ENCODE measurements around the gene GPR37L1.
A peak's percentile ranks its signal among the peaks of the same experiment; 100 is the strongest.
"Not testable (repeated sequence)": the region's sequence is repeated elsewhere in the genome, so short reads cannot be mapped to it uniquely, and the experiment has no call there.

GPR37L1 gene

DNA sequence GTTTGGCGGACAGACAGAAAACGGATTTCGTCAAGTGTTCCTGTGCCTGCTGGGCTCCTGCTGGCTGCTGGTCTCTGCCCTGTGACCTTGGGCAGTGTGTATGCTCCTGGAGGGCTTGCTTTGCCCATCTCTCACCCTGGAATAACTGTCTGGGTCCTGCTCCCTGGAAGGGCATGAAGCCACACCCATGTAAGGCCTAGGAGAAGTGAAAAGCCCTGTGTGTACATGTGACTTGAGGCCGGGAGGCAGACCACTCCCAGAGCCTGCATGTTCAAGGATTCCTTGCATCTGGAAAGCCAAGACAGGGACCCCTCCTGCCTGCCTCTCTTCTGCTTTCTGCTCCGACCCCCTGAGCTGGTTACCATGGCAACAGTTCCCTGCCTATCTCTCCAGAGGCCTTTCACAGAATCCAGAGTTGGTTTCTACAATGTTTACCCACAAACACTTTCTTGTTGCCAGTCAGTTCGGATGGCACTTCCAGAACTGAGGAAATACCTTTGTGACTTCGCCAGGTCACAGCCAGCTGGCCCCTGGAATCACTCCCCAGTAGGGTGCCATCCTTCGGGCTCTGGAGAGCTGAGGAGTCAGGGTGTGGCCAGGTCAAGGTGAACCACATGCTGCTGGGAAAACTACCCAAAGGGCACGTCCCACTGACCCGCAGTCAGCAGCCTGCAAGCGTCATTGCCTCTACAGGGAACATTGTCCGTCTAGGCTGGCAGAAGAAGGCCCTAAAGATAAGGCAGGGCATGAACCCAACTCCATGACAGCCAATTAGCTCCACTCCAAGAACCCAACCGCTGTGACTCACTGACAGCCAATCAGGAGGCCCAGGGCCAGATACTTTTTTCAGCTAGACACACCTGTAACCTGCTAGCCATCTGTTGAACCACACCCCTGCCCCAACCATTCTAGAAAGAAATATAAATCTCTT lies 14.7 kb upstream of the GPR37L1 start:
- no peak for DNase-seq (ENCODE audit: low spot score)

DNA sequence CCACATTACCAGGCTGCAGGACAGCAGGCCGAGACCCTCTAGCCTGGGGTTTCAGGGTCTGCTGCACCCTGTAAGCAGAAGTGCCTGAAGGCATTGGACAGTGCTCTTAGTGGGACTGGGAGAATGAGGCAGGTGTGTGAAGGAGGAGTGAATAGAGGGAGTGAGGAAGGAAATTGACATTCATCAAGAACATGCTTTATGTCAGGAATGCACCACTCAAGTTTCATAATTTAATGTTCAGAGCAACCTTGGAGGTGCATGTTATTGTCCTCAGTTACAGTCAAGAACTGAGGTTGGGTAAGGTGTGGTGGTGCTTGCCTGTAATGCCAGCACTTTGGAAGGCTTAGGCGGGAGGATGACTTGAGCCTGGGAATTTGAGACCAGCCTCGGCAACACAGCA lies 11.7 kb upstream of the GPR37L1 start:
- no peak for DNase-seq (ENCODE audit: low spot score)

DNA sequence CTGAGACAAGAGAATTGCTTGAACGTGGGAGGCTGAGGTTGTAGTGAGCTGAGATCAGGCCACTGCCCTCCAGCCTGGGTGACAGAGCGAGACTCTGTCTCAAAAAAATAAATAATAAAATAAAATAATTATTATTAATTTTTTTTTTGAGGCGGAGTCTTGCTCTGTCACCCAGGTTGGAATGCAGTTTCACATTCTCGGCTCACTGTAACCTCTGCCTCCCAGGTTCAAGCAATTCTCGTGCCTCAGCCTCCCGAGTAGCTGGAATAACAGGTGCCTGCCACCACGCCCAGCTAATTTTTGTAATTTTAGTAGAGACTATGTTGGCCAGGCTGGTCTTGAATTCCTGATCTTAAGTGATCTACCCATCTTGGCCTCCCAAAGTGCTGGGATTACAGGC lies 11.1 kb upstream of the GPR37L1 start:
- not testable (repeated sequence) for DNase-seq (ENCODE audit: low spot score)

DNA sequence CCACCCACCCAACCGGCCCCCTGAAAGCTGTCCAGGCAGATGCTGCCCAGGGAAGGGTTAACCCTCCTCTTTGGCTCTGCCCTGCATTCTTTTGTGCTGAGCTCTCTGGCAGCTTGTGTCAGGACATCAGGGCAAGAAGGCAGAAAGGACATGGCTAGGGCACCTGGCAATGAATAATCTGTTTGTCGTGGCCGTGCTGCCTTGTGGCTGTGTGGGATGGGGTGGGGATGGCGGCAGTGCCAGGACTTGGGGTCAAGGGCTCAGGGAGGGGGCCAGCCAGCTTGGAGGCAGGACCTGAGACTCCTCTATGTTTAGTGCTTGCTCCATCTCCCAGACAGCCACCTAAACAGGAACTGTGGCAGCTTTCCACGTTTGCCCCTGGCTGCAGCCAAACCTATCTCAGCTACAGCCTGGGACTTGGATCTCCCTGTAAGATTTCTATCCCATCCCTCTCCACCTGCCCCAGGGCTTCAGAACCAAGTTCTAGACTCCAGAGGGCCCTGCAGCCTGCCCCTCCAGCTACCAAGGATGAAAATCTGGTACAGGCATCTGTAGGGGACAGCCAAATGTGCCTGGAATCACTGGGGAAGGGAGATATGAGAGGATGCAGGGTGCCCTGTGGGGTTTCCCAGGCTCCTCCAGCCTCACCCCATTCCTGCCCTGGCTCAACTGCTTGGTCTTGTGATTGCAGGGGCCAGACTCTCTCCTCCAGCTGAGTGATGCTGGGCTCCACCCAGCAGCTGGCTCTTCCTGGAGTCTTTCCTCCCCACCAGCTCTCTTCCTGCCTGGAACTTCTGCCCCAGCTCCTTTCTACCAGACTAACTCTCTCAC lies 9.6 kb upstream of the GPR37L1 start:
- DNase-seq (ENCODE audit: low spot score) = no peak

DNA sequence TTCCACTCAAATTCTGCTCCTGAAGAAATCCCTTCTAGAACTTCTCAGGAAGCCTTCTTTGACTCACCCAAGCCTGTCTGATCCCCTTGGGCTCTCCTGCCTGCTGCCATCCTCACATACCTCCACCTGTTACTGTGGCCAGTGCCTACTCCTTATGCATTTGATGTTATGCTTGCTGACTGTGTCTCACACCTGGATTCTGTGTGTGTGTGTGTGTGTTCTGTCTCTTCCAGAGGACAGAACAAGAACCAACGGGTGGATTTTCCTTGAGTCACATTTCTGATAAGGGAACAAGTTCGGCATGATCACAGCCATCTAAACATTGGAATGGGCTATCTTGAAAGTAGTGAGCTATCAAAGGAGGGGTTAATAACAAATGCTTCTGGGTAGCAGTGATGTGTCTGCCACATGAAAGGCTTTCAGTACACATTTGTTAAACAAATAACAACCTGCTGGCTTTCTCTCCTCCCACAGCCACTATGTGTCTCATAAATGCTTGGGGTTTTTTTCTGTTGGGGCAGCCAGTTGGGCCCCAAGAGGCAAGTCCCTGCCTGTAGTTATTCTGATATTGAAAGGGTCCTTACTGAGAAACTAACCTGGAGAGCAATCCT lies 8.9 kb upstream of the GPR37L1 start:
- no peak for DNase-seq (ENCODE audit: low spot score)

DNA sequence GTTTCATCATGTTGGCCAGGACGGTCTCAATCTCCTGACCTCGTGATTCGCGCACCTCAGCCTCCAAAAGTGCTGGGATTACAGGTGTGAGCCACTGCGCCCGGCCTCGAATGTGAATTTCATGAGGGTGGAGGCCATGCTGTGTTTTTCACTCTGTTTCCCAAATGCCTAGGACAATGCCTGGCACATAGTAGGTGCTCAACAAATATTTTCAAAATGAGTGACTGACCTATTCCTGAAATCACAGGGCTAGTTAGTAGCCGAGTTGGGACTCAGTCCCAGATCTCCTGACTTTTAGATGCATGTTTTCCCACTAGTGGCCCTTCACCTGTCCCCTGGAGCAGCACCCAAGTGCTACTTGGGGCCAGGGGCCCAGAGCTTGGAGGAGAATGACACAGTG lies 6.4 kb upstream of the GPR37L1 start:
- no peak for DNase-seq (ENCODE audit: low spot score)

DNA sequence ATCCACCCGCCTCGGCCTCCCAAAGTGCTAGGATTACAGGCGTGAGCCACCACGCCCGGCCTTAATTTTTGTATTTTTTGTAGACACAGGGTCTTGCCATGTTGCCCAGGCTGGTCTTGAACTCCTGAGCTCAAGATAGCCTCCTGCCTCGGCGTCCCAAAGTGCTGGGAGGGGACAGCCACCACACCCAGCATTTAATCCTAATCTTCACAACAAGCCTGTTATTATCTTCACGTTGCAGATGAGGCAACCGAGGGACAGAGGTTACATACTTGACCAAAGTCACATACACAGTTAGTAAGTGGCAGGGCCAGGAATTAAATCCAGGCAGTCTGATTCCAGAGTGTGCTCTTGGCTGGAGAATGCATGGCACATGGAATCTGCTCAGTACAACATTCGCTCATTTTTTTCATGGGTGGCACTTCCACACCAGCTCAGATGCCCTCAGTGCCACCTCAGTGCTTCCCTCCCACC lies 4.8 kb upstream of the GPR37L1 start:
- no peak for DNase-seq (ENCODE audit: low spot score)

DNA sequence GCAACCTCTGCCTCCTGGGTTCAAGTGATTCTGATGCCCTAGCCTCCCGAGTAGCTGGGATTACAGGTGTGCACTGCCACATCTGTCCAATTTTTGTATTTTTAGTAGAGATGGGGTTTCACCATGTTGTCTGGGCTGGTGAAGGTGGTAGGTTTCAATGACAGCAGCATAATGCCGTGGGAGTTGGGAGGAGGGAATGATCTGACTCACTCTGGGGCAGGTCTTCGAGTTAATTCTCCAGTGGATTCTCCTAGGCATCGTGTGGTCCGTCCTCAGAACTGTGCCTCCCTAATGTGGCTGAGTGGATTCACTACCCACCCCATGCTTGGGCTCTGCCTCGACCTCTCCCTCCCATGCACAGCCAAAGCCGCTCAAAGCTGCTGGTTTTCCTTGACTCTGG lies 1.7 kb upstream of the GPR37L1 start:
- DNase-seq (ENCODE audit: low spot score) = no peak

DNA sequence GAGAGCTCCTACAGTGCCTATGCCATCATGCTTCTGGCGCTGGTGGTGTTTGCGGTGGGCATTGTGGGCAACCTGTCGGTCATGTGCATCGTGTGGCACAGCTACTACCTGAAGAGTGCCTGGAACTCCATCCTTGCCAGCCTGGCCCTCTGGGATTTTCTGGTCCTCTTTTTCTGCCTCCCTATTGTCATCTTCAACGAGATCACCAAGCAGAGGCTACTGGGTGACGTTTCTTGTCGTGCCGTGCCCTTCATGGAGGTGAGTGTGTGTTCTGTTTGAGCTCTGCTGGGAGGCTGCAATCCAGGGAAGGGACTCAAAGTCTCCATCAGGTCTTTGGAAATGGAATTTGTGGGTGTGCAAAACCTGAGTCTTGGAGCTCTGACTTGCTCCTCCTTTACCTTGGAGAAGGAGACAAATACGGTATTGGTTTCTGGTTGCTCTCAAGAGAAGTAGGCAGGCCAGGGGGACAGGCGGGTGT lies 658 bp downstream of the GPR37L1 start:
- no peak for DNase-seq (ENCODE audit: low spot score)

DNA sequence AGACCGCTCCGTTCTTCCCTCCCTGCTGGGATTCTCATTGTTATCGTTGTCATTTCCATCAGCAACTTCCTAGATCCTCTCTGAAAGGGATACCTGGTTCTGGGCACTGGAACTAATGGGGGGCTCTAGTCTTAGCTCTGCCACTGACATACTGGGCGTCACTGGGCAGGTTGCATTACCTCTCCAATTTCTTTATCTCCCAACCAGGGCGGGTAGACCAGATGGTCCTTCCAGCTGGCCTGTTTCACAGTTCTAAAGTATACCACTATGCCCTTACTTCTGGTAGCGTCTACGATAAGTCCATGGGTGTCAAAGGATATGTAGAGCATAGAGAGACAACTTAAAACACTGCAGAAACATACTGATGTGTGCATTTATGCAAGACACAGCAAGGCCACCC lies 1.4 kb downstream of the GPR37L1 start:
- no peak for DNase-seq (ENCODE audit: low spot score)

DNA sequence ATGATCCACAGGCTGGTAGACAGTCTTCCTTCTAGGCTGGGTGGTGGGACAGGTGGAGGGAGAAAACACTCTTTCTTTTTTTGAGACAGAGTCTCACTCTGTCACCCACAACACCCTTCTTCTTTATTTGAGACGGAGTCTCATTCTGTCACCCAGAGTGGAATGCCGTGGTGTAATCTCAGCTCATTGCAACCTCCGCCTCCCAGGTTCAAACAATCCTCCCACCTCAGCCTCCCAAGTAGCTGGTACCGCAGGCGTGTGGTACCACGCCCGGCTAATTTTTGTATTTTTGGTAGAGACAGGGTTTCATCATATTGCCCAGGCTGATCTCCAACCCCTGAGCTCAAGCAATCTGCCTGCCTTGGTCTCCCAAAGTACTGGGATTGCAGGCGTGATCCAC lies 2.9 kb downstream of the GPR37L1 start:
- DNase-seq (ENCODE audit: low spot score) = no peak

DNA sequence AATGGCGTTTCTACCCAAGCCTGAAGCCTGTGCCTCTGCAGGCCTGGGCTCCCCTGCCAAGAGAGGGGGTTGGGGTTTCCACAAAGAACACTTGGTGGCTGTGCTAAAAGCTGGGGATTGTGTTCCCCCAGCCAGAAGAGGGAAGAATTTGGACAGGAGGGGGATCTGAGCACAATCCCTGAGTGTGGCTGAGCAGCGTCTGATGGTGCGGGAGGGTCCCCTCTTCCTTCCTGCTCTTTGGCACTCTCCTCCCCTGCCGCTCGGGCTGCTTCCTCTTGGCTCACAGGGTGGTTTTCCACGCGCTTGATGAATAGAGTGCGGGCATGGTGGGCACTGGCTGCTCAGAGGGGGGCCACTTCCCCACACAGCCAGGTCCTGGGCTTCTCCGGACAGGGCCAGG lies 3.7 kb downstream of the GPR37L1 start:
- DNase-seq (ENCODE audit: low spot score) = no peak

DNA sequence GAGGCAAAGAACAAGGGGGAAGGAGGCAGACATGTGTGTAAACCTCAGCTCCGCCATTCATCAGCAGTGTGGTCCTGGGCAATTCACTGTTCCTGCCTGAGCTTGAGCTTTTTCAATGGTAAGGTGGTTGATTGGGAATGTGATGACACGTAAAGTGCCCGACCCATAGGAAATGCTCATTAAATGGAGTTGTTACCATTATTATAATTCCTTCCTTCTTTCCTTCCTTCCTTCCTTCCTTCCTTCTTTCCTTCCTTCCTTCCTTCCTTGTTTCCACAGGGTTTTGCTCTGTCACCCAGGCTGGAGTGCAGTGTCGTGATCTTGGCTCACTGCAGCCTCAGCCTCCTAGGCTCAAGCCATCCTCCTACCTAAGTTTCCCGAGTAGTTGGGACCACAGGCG lies 4.3 kb downstream of the GPR37L1 start:
- DNase-seq (ENCODE audit: low spot score) = no peak

DNA sequence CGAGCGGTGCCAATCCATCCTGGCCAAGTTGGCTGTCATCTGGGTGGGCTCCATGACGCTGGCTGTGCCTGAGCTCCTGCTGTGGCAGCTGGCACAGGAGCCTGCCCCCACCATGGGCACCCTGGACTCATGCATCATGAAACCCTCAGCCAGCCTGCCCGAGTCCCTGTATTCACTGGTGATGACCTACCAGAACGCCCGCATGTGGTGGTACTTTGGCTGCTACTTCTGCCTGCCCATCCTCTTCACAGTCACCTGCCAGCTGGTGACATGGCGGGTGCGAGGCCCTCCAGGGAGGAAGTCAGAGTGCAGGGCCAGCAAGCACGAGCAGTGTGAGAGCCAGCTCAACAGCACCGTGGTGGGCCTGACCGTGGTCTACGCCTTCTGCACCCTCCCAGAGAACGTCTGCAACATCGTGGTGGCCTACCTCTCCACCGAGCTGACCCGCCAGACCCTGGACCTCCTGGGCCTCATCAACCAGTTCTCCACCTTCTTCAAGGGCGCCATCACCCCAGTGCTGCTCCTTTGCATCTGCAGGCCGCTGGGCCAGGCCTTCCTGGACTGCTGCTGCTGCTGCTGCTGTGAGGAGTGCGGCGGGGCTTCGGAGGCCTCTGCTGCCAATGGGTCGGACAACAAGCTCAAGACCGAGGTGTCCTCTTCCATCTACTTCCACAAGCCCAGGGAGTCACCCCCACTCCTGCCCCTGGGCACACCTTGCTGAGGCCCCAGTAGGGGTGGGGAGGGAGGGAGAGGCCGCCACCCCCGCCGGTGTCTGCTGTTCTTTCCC lies 5.3 kb downstream of the GPR37L1 start:
- DNase-seq (ENCODE audit: low spot score) = peak; percentile 40

DNA sequence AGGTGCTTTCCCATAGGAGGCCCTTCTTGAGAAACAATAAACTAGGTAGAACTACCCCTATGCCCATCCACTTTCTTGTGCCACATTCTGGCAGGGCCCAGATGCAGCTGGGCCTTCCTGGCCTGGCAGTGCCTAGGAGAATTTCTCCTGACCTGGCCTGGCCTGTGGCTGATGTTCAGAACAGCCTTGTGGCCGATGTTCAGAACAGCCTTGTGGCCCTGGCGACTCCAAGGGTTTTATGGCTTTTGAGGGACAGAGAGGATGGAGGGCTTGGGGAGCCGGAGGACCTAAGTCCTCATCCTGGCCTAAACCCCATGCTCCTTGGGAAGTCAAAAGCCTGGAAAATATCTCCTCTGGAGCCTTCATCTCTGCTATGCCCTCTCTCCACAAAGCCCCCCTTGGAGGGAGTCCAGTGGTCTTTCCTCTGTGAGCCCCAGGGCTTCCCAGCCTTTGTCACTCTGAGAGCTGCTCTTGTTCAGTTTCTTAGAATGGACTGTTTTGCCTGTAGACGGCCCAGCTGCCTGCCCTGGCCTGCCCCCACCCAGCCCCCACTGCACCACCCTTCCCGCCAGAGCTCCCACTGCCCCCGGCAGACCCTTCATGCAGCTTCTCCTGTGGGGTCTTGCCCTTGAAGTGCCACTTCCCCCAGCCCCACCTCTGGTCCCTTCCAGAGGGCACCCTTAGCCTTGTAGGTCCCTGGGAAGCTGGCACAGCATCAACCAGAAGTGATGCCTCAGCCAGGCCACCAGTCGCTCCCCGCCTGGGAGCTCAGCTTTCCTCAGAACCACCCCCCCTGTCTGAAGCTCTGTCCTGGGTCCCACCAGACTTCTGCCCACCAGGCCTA lies 7.0 kb downstream of the GPR37L1 start:
- DNase-seq (ENCODE audit: low spot score) = peak; percentile 38

DNA sequence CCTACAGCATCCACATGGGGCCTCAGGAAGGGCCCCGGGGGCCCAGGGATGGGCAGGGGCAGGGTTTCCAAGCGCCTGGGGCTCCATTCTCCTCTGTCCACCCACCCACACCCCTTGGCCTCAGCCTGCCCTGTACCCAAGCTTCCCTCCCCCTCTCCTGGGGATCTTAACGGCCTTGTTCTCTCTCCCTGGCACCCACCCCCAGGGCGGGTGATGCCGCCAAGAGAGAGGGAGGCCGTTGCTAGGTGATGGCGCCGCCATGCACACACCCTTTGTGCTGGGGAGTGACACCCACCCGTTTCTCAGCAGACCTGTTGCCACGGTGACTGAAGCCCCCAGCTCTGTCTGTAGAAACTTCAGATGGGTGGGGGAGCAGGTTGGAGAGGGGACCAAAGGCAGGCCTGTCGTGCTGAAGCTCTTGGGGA lies 7.6 kb downstream of the GPR37L1 start:
- no peak for DNase-seq (ENCODE audit: low spot score)

DNA sequence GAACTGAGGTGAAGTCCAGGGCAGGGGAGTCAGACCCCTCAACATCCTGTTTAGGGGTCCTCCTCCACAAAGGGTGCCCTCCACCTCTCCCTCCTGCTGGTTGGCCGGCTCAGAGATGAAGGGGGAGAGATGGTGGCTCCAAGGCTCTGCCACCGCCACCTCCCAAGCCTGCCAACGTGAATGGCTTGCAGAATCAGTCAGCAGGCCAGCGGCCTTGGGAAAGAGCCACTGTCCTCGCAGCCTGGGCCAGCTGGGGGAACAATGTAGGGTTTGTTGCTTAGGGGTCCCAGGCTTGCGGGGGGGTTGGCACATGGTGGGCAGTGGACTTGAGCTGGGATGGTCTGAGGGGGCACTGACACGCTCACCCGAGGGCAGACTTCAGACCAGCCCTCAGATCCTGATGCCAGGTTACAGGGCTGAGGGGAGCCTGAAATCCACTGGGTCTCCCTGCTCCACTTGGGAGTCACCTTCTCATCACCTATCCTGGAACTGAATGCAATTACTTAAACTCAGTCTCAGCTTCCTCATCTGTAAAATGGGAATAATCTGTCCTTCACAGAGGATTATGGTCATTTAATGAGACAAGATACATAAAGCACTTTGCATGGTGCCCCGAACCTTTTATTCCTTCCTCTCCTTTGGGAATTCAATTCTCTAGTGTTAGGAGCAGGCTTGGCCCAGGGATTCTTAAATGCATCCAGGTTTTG lies 8.3 kb downstream of the GPR37L1 start:
- no peak for DNase-seq (ENCODE audit: low spot score)

DNA sequence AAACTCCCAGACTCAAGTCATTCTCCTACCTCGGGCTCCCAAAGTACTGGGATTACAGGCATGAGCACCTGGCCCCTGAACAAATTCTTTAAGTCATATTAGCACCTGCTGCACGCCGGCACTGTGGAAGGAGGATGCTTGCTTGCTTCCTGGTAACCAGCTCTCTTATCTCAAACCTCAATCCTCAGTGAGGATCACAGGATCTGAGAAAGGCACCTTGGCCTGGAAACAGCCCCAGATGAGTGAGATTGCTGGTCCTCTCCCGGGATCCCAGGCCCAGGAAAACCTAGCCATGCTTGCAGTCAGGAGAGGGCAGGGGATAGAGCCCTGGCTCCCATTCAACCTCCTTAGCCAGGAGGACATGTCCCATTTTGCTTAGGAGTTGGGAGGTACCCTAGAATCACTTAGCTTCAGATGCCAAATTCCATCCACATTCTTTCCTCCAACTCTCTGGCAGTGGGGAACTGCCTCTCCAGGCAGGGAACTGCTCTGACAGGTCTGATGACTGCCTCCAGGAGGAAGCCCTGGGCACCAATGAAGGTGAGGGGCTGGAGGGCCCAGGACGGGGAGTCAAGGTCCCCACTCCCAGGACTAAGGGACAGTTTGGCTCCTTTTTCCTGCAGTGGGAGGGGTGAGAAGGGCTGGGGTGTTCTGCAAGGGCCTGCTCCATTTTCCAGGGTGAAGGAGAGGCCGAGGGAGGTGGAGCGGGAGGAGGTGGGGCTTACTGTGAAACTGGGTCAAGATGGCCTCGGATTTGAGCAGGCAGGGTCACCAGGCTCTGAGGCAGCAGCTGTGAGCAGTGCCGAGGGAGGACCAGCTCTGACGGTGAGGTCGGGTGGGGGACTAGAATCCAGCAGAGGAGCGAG lies 9.5 kb downstream of the GPR37L1 start:
- no peak for DNase-seq (ENCODE audit: low spot score)

DNA sequence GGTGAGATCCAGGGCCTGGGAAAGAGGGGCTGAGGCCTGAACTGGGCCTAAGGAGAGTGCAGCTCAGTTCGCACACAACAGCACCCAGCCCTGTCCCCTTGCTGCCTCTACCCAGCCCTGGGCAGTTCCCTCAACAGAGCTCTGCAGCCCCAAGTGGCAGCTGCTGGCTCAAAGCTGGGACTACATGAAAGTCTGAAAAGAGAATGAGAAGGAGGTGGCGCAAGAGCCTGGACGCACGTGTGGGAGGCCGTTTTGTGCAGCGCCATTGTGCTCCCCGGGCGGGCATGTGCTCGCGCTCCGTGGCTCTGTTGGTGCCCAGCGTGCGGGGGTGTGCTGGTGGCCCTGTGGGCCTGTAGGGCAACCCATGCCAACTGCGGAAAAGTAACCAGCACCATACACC lies 10.3 kb downstream of the GPR37L1 start:
- no peak for DNase-seq (ENCODE audit: low spot score)

Data from D341Med (cell line).